ENCODE measurements around the gene CMIP.

The CMIP gene

DNA sequence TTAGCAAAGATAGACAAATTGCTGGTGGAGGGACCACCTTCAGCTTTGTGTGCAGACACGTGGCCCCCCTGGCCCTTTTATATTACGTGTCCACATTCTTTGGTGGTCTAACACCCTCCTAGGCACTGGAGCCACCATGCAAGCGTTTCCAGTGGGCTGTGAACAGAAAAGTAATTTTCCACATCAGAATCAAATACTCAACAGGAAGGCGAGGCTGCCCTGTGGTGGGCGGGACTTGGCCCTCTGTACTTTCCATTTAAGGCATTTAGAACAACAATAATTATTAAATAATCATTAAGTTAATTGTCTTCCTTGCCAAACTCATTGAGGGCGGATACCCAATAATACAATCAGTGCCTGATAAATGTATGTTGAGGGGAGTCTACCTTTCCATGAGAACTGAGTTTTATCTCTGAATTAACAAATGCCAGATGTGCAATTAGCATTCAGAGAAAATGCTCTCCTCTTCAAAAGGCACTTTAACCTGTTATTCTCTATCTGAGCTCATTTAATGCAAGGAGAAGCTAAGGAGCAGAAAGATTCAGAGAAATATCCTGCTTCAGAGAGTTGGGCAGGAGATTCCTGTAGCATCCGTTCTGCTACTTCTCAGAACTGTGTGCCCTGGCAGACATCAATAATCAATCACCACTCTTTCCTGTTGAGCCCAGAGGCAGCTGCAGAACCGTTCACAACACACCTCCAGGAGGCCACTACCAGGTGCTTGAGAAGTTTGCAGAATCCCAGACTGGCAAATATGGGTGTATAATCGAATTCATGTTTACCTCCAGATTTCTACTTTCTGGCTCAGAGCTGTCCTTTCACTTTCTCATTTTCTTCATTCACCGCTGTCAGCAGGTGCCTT, 109.4 kb downstream of the CMIP start:
- no peak overlapping the region for H2AK5ac ChIP-seq (ENCODE audit: low read length)
- H3K79me2 ChIP-seq (ENCODE audit: control insufficient read depth, insufficient read depth, low read length, poor library complexity), result peaks cover 2% of the 10 kb centered on the region
- H3K23ac ChIP-seq (ENCODE audit: low read length), result no peak overlapping the region
- no peak overlapping the region for H2BK12ac ChIP-seq (ENCODE audit: low read length)
- no peaks in the 10 kb centered on the region for H3K27me3 ChIP-seq (ENCODE audit: insufficient read depth, low read length)
- DNase-seq, result no peak
- H2BK5ac ChIP-seq (ENCODE audit: low read depth, low read length, poor library complexity), result no peak overlapping the region
- H3K4ac ChIP-seq (ENCODE audit: low read depth, low read length), result no peak overlapping the region
- H2BK120ac ChIP-seq (ENCODE audit: insufficient read depth, low read length, poor library complexity), result no peak overlapping the region
- H3K36me3 ChIP-seq (ENCODE audit: control insufficient read depth in 1 of 2, insufficient read depth in 2 of 2, low read length in 2 of 2), result peaks cover 7 to 11% of the 10 kb centered on the region in 2 experiments
- H3K18ac ChIP-seq (ENCODE audit: low read length), result no peak overlapping the region
- H3K27ac ChIP-seq (ENCODE audit: low read depth, low read length), result no peak overlapping the region
- peaks cover 29 to 31% of the 10 kb centered on the region in 2 experiments for H3K4me1 ChIP-seq (ENCODE audit: control insufficient read depth in 1 of 2, insufficient read depth in 2 of 2, low read length in 2 of 2)
- no peak overlapping the region for H3K4me3 ChIP-seq (ENCODE audit: low read depth, low read length)
- H3K14ac ChIP-seq (ENCODE audit: low read length), result no peak overlapping the region
- no peak overlapping the region for H4K91ac ChIP-seq (ENCODE audit: low read depth, low read length)
- WGBS (ENCODE audit: extremely low coverage, insufficient coverage, insufficient read length), result no CpG with 5 or more reads among the region's 10 CpGs
- H3K4me2 ChIP-seq (ENCODE audit: low read length), result no peak overlapping the region
- no peak overlapping the region for H2AFZ ChIP-seq (ENCODE audit: insufficient read depth, low read length, poor library complexity)
- no peak overlapping the region for H4K8ac ChIP-seq (ENCODE audit: low read depth, low read length)
- no peak overlapping the region for H4K12ac ChIP-seq (ENCODE audit: low read depth, low read length)
- H3K79me1 ChIP-seq (ENCODE audit: low read length), result peaks cover 3% of the 10 kb centered on the region
- peaks cover 3% of the 10 kb centered on the region for H3K9me3 ChIP-seq (ENCODE audit: insufficient read depth, low read depth, low read length)
- H3K9ac ChIP-seq (ENCODE audit: low read length), result no peak overlapping the region

DNA sequence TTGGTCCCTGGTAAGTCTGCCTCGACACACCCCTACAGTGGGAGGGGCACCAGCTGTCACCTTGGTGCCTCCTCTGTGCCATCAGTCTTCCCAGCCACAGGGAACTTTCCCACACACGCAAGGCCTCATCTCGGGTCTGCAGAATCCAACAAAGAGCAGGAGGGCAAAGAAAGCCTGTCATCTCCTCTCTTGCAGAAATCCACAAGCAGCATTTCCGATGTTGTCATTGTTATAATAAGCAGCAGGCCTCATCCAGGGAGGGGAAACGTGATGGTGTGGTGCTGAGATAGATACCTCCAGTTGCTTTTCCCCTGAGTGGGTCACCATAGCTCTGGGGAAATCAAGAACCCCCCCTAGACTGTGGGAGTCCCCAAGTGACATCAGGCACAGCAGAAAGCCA, 110.4 kb downstream of the CMIP start:
- Histone ChIP-seq H2BK5ac (ENCODE audit: low read depth, low read length, poor library complexity) (no peak overlapping the region), H3K4ac (ENCODE audit: low read depth, low read length) (no peak overlapping the region), H3K36me3 (ENCODE audit: control insufficient read depth in 1 of 2, insufficient read depth in 2 of 2, low read length in 2 of 2) (peaks cover 7 to 11% of the 10 kb centered on the region in 2 experiments), H4K91ac (ENCODE audit: low read depth, low read length) (no peak overlapping the region), H3K79me1 (ENCODE audit: low read length) (peaks cover 3% of the 10 kb centered on the region), H3K23ac (ENCODE audit: low read length) (no peak overlapping the region), H3K27me3 (ENCODE audit: insufficient read depth, low read length) (no peaks in the 10 kb centered on the region), H3K4me2 (ENCODE audit: low read length) (no peak overlapping the region), H3K18ac (ENCODE audit: low read length) (no peak overlapping the region), H2BK120ac (ENCODE audit: insufficient read depth, low read length, poor library complexity) (no peak overlapping the region), H2AFZ (ENCODE audit: insufficient read depth, low read length, poor library complexity) (no peak overlapping the region), H3K79me2 (ENCODE audit: control insufficient read depth, insufficient read depth, low read length, poor library complexity) (peaks cover 2% of the 10 kb centered on the region), H2BK12ac (ENCODE audit: low read length) (no peak overlapping the region), H3K4me3 (ENCODE audit: low read depth, low read length) (no peak overlapping the region), H4K12ac (ENCODE audit: low read depth, low read length) (no peak overlapping the region), H3K27ac (ENCODE audit: low read depth, low read length) (no peak overlapping the region), H3K9me3 (ENCODE audit: insufficient read depth, low read depth, low read length) (peaks cover 3% of the 10 kb centered on the region), H3K4me1 (ENCODE audit: control insufficient read depth in 1 of 2, insufficient read depth in 2 of 2, low read length in 2 of 2) (peaks cover 28 to 29% of the 10 kb centered on the region in 2 experiments), H3K14ac (ENCODE audit: low read length) (no peak overlapping the region), H3K9ac (ENCODE audit: low read length) (no peak overlapping the region), H2AK5ac (ENCODE audit: low read length) (no peak overlapping the region), H4K8ac (ENCODE audit: low read depth, low read length) (no peak overlapping the region)
- WGBS (ENCODE audit: extremely low coverage, insufficient coverage, insufficient read length), result no CpG with 5 or more reads among the region's 5 CpGs
- DNase-seq, result no peak

DNA sequence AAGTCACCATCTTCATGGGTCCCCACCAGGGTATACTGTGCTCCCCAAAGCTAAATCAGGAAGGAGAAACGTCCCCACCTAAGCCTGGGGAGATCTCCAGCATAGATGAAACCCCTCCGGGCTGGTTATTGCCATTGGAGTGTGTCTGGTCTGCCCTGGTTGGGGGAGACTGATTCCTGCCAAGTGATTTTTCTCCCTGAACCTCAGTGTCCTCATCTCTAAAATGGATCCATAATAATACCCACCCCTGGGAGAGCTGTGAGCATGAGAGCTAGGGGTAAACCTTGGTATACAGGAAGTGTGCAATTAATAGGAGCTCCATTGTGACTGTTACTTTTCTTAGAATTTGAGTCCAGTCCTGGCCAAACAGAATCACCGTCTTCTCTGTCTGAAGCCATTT, 111.1 kb downstream of the CMIP start:
- Histone ChIP-seq H2BK120ac (ENCODE audit: insufficient read depth, low read length, poor library complexity) (no peak overlapping the region), H2AFZ (ENCODE audit: insufficient read depth, low read length, poor library complexity) (no peak overlapping the region), H3K27ac (ENCODE audit: low read depth, low read length) (no peak overlapping the region), H3K14ac (ENCODE audit: low read length) (no peak overlapping the region), H2AK5ac (ENCODE audit: low read length) (no peak overlapping the region), H4K91ac (ENCODE audit: low read depth, low read length) (no peak overlapping the region), H3K9ac (ENCODE audit: low read length) (no peak overlapping the region), H3K4me3 (ENCODE audit: low read depth, low read length) (no peak overlapping the region), H4K12ac (ENCODE audit: low read depth, low read length) (no peak overlapping the region), H2BK12ac (ENCODE audit: low read length) (no peak overlapping the region), H3K4me2 (ENCODE audit: low read length) (no peak overlapping the region), H3K27me3 (ENCODE audit: insufficient read depth, low read length) (no peaks in the 10 kb centered on the region), H3K79me1 (ENCODE audit: low read length) (peaks cover 3% of the 10 kb centered on the region), H3K23ac (ENCODE audit: low read length) (no peak overlapping the region), H2BK5ac (ENCODE audit: low read depth, low read length, poor library complexity) (no peak overlapping the region), H3K79me2 (ENCODE audit: control insufficient read depth, insufficient read depth, low read length, poor library complexity) (peaks cover 2% of the 10 kb centered on the region), H3K4ac (ENCODE audit: low read depth, low read length) (no peak overlapping the region), H3K9me3 (ENCODE audit: insufficient read depth, low read depth, low read length) (peaks cover 3% of the 10 kb centered on the region), H3K36me3 (ENCODE audit: control insufficient read depth in 1 of 2, insufficient read depth in 2 of 2, low read length in 2 of 2) (peaks cover 7 to 11% of the 10 kb centered on the region in 2 experiments), H3K4me1 (ENCODE audit: control insufficient read depth in 1 of 2, insufficient read depth in 2 of 2, low read length in 2 of 2) (peaks cover 22 to 23% of the 10 kb centered on the region in 2 experiments), H3K18ac (ENCODE audit: low read length) (no peak overlapping the region), H4K8ac (ENCODE audit: low read depth, low read length) (no peak overlapping the region)
- no CpG with 5 or more reads among the region's 3 CpGs for WGBS (ENCODE audit: extremely low coverage, insufficient coverage, insufficient read length)
- no peak for DNase-seq

DNA sequence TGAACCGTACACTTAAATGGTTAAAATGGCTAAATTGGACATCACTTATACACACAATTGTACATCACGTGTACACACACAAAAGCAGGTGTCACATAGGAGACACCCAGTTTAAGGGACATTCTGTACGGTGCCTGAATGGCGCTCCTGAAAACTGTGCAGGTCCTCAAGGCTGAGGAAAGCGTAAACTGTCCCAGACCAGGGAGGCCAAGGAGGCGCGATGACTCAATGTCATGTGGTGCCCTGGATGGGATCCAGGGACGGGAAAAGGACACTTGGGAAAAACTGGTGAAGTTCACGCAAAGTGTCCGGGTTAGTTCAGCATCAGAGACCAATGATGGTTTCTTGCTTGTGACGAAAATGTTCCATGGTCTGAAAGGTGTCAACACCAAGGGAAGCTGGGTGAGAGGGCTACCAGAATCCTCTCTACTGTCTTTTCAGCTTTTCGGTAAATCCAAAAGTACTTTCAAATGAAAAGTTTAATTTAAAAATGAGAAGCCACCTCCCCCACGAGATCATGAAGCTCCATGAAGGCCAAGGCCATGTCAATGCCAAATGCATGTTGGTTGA, 112.2 kb downstream of the CMIP start:
- Histone ChIP-seq H3K9me3 (ENCODE audit: insufficient read depth, low read depth, low read length) (peaks cover 3% of the 10 kb centered on the region), H3K79me1 (ENCODE audit: low read length) (peaks cover 2% of the 10 kb centered on the region), H3K79me2 (ENCODE audit: control insufficient read depth, insufficient read depth, low read length, poor library complexity) (peaks cover 1% of the 10 kb centered on the region), H3K18ac (ENCODE audit: low read length) (no peak overlapping the region), H3K4me1 (ENCODE audit: control insufficient read depth in 1 of 2, insufficient read depth in 2 of 2, low read length in 2 of 2) (peaks cover 11% of the 10 kb centered on the region in 2 experiments), H4K12ac (ENCODE audit: low read depth, low read length) (no peak overlapping the region), H2BK120ac (ENCODE audit: insufficient read depth, low read length, poor library complexity) (no peak overlapping the region), H2AK5ac (ENCODE audit: low read length) (no peak overlapping the region), H3K4me2 (ENCODE audit: low read length) (no peak overlapping the region), H3K27ac (ENCODE audit: low read depth, low read length) (no peak overlapping the region), H2AFZ (ENCODE audit: insufficient read depth, low read length, poor library complexity) (no peak overlapping the region), H3K27me3 (ENCODE audit: insufficient read depth, low read length) (no peaks in the 10 kb centered on the region), H3K4me3 (ENCODE audit: low read depth, low read length) (no peak overlapping the region), H4K8ac (ENCODE audit: low read depth, low read length) (no peak overlapping the region), H3K14ac (ENCODE audit: low read length) (no peak overlapping the region), H3K9ac (ENCODE audit: low read length) (no peak overlapping the region), H4K91ac (ENCODE audit: low read depth, low read length) (no peak overlapping the region), H3K4ac (ENCODE audit: low read depth, low read length) (no peak overlapping the region), H2BK5ac (ENCODE audit: low read depth, low read length, poor library complexity) (no peak overlapping the region), H3K23ac (ENCODE audit: low read length) (no peak overlapping the region), H2BK12ac (ENCODE audit: low read length) (no peak overlapping the region), H3K36me3 (ENCODE audit: control insufficient read depth in 1 of 2, insufficient read depth in 2 of 2, low read length in 2 of 2) (peaks cover 7 to 11% of the 10 kb centered on the region in 2 experiments)
- DNase-seq, result peak in 1 of 2 donors; percentile 20
- WGBS (ENCODE audit: extremely low coverage, insufficient coverage, insufficient read length), result no CpG with 5 or more reads among the region's 13 CpGs

All from trophoblast cell (in vitro differentiated cells and primary cell).